Stomach smooth muscle (tissue), 2 donors: Measurements from ENCODE around the gene TBC1D10B.

ENCODE experiments used
- H3K27ac ChIP-seq: one replicate; pipeline ENCODE4 v1.7.0; 2013; ENCODE audit warnings: mild to moderate bottlenecking, low read length, inconsistent platforms
- H3K27me3 ChIP-seq, 2 donors: one replicate each; pipeline ENCODE4 v1.7.0; 2013; ENCODE audit warnings: low read length in 2 of 2; ENCODE audit not compliant: insufficient read depth in 2 of 2, control insufficient read depth in 1 of 2
- H3K36me3 ChIP-seq, 2 donors: one replicate each; pipeline ENCODE4 v1.7.0; 2013; ENCODE audit warnings: low read length in 2 of 2; ENCODE audit not compliant: control insufficient read depth in 2 of 2, insufficient read depth in 2 of 2
- H3K4me1 ChIP-seq: one replicate; pipeline ENCODE4 v1.7.0; 2013; ENCODE audit warnings: low read length; ENCODE audit not compliant: control insufficient read depth, insufficient read depth
- H3K4me3 ChIP-seq, 2 donors: one replicate each; pipeline ENCODE4 v1.7.0; 2013; ENCODE audit warnings: low read length in 2 of 2
- H3K9ac ChIP-seq, 2 donors: one replicate each; pipeline ENCODE4 v1.7.0; 2013; ENCODE audit warnings: low read length in 2 of 2, mild to moderate bottlenecking in 1 of 2
- H3K9me3 ChIP-seq, 2 donors: one replicate each; pipeline ENCODE4 v1.7.0; 2013; ENCODE audit warnings: low read length in 2 of 2; ENCODE audit not compliant: control insufficient read depth in 2 of 2
- donor health status: healthy.
- donor health status: Pancreatic carcinoma.

TBC1D10B gene

DNA sequence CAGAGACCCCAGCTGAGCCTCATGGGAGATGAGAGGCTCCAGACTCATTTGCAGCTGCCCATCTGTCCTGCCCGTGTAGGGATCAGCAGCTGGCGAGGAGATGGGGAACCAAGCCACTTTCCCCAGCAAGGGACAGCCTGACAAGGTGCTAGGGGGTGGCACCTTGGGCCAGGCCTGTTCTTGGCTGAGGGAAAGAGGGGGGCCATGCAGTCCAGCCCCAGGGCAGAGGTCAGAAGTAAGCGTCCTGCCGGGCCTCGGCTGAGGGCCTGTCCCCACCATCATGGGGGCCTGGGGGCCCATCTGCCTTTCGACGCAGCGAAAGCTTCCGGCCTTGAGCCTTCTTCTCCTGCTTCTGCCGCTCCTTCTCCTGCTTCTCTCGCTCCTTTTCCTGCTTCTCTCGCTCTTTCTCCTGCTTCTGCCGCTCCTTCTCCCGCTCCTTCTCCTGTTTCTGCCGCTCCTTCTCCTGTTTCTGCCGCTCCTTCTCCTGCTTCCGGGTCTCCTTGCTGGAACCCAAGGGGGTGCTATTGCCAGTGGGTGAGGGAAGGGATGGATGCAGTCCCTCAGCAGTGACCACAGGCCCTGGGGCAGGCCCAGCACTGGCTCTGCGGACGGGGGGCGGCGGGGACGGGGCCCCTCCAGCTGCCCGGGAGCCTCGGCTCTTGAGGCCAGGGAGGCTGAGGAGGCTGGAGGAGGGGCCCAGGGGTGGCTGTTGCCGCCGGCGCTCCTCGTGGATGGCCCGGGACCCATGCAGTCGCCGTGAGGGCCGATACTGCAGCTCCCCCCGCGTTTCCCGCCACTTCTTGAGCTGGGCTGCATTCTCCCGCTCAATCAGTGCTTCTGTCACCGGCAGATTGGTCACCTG lies 12.3 kb downstream of the TBC1D10B start:
- Histone ChIP-seq H3K36me3 (peaks cover 11 to 34% of the 10 kb centered on the region in 2 donors), H3K27ac (no peak overlapping the region)

DNA sequence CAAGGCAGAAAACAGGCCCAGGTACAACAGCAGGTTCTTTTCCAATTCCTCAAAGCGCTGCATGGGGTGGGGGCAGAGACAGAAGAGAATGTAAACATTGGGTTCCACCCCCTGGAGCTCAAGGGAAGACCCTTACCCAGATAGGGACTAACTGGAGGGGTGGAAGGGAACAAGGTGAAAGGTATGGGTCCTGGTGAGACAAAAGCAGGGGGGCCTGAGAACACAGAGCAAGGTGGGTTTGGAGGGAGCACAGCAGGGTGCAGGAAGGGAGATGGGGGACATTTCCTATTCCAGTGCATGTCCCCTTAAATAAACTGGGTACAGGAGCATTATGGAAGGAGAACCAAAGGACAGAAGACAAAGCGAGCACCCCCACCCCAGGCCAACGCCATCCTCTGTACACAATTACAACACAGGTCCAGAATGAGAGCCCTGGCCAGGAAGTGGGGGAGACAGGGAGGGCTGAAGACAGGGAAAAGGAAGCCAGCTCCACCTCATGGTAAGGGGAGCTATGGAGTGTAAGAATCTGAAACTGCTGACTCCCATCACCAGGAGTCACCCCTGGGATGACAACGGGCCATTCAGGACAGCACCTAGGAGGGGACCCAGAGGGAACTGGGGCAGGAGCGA lies 13.1 kb downstream of the TBC1D10B start:
- Histone ChIP-seq H3K27ac (no peak overlapping the region), H3K27me3 (no peaks in the 10 kb centered on the region), H3K36me3 (peaks cover 16 to 34% of the 10 kb centered on the region in 2 donors), H3K9ac (no peak overlapping the region), H3K4me1 (peaks cover 47% of the 10 kb centered on the region), H3K9me3 (no peaks in the 10 kb centered on the region), H3K4me3 (no peak overlapping the region)

More for the DNA sequence above, 12.3 kb downstream of the TBC1D10B start:
- Histone ChIP-seq H3K4me1 (peaks cover 39% of the 10 kb centered on the region), H3K27me3 (no peaks in the 10 kb centered on the region), H3K9me3 (no peaks in the 10 kb centered on the region), H3K9ac (no peak overlapping the region), H3K4me3 (no peak overlapping the region)

DNA sequence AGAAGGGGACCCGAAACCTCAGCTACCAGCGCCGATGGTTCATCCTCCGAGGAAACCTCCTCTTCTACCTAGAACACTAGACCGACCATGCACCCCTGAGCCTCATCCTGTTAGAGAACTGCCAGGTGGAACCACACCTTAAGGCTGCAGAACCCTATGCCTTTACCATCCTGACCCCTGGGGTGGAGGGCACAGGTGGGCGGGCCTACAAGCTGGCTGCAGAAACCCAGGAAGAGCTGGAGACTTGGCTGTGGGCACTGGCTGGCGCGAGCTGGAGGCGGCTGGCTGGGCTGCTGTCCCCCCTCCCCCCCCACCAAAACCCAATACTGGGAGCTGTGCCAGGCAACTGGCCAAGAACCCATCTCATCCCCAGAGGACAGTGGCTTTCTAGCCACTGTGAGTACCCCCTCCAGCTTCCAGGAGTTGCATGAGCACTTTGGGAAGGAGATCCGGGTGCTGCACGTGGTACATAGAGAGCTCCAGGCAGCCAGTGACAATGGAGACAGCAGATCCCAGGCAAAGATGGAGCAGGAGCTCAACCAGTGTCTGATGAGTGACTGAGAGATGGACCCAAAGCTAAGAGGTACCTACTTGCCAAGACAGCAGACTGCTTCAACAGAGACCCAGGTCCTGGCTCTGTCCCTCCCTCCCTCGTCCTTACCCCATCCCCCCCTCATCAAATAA lies 13.8 kb downstream of the TBC1D10B start:
- peak overlapping the region in 1 of 2 donors; percentile 94 for H3K9ac ChIP-seq
- H3K4me3 ChIP-seq = peak overlapping the region in 1 of 2 donors; percentile 8
- H3K36me3 ChIP-seq = peaks cover 16 to 34% of the 10 kb centered on the region in 2 donors
- peak overlapping the region; percentile 97 for H3K27ac ChIP-seq
- H3K27me3 ChIP-seq = no peaks in the 10 kb centered on the region
- H3K4me1 ChIP-seq = peaks cover 53% of the 10 kb centered on the region
- H3K9me3 ChIP-seq = no peaks in the 10 kb centered on the region

DNA sequence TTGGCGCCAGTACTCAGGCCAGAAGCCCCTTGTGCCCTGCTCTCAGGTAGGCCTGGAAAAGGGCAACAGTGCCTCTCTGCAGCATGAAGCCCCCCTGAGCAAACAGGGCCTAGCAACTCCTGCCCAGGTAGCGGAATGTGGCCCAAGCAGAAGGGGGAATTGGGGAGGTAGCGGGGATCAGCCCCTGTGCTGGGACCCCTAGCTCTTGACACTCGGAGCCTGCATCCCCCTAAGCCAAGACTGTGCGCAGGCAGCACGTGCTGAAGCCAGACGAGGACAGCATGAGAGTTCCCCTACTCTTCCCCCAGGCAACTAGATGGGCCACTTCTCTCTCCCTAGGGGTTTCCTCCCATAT lies 14.4 kb downstream of the TBC1D10B start:
- Histone ChIP-seq H3K9ac (peak overlapping the region; percentile 87 to 94), H3K4me3 (peak overlapping the region; percentile 95), H3K4me1 (peaks cover 54% of the 10 kb centered on the region), H3K27ac (peak overlapping the region; percentile 97), H3K9me3 (no peaks in the 10 kb centered on the region), H3K27me3 (no peaks in the 10 kb centered on the region), H3K36me3 (peaks cover 21 to 38% of the 10 kb centered on the region in 2 donors)

DNA sequence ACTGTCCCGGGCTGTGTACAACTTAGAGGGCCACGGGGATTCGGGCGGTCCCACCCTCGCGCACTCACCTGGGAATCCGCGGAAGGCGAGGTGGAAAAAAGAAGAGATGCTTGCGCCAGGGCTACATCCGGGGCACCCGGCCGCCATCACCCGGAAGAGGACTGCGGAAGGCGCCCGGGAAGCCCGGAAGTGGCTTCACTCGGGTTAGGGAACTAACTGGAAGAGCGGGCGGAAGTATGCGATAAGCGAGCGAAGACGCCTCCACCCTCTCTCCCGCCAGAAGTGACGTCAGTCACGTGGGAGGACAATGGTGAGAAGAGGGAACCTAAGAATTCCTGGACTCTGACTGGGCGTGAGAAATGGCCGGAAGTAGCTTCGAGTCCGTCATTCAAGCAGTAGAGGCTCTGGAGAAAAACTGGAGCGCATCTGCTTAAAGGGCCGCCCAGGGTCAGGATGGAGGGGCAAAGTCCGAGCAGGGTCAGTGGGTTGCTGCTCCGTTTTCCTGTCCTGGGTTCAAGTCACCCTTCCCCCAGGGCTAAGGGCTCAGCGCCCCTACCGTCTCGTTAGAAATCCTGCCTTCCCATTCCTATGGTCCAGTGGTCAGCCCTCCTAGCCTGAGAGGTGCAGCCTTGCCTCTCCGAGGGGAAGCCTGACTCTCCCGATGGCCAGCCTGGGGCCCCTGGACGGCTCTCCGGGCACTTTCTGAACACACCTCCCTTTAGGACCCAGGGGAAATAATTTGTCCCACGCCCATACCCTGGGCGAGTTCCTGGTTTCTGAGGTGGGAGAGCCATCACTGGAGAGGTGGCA lies 14.9 kb downstream of the TBC1D10B start, which contains the start of gene CD2BP2:
Gene CD2BP2, minus strand, starts transcription at position 165 of the 810 bp plus-strand sequence. CDS start 627 bp downstream, outside the sequence.
- peak within 1 kb of the TSS; percentile 87 to 94 for H3K9ac ChIP-seq
- H3K9me3 ChIP-seq = no peaks in the 10 kb centered on the region
- H3K27ac ChIP-seq = peak within 1 kb of the TSS; percentile 97
- H3K27me3 ChIP-seq = no peaks in the 10 kb centered on the region
- peaks cover 54% of the 10 kb centered on the region for H3K4me1 ChIP-seq
- H3K4me3 ChIP-seq = peak within 1 kb of the TSS; percentile 95
- H3K36me3 ChIP-seq = peaks cover 26 to 41% of the 10 kb centered on the region in 2 donors

DNA sequence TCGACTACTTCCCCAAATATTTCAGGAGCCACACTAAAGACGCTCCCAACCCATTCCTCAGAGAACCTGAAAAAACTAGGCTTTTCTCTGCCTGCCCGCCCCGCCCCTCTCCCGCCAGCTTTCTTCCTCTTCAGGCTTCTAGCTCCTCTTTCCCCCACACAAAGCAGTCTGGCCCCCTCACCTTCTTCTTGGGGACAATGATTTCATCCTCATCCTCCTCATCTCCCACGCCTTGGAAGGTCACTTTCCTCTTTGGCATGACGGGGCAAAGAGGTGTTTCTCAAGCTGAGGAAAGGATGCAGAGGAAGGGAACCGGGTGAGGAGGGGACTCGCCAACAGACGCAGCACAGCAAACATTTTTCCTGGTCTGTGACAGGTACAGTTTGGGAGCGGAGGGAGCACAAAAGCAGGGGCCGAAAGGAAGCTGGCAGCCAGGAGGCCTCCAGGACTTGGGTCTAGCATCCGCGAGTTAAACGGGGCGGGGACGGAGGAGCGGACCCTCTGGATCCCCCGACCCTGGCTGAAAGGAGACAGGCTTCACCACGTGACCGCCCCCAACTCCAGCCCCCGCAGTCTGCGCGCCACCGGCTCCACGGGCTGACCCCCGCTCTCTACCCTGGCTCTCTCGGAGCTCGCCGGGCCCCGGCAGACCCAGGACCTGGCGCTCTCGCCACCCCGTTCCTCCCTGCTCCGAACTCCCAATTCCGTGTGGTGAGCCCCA lies 15.7 kb downstream of the TBC1D10B start:
- Histone ChIP-seq H3K9ac (peak overlapping the region; percentile 87 to 94), H3K4me3 (peak overlapping the region; percentile 95), H3K27me3 (no peaks in the 10 kb centered on the region), H3K9me3 (no peaks in the 10 kb centered on the region), H3K4me1 (peaks cover 52% of the 10 kb centered on the region), H3K27ac (peak overlapping the region; percentile 97), H3K36me3 (peaks cover 29 to 40% of the 10 kb centered on the region in 2 donors)

DNA sequence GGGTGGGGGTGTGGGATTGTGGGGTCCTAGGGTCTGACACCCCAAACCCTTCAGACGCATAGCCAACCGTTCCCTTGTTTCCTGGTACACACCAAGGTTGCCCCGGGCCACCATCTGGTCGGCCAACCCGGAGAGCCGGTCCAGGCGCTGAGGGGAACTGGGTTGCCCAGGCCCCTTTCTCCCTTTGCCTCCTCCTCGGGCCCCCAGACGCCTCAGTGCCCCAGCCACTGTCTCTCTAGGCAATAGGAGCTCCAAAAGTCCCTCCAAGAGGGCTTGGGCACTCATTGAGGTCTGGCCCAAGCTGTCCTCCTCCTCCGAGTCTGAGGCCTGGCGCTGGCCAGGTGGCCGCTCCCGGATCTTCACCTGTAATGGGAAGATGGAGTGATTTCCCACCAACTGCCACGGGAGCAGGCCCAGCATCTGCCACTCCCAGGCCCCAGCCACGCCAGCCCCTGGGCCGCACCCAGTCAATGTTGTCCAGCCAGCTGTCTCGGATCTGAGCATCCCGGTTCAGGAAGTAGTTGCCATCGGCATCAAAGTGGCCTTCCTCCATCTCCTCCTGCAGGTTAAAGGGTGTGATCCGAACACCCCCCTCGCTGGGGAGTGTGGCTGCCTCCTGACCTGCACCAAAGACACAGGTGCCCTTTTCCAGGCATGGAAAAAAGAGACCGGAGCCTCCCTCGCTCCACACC lies 16.7 kb downstream of the TBC1D10B start:
- H3K9ac ChIP-seq = peak overlapping the region in 1 of 2 donors; percentile 87
- no peak overlapping the region for H3K4me3 ChIP-seq
- H3K9me3 ChIP-seq = no peaks in the 10 kb centered on the region
- peak overlapping the region; percentile 97 for H3K27ac ChIP-seq
- H3K27me3 ChIP-seq = no peaks in the 10 kb centered on the region
- H3K4me1 ChIP-seq = peaks cover 52% of the 10 kb centered on the region
- peaks cover 25 to 30% of the 10 kb centered on the region in 2 donors for H3K36me3 ChIP-seq

DNA sequence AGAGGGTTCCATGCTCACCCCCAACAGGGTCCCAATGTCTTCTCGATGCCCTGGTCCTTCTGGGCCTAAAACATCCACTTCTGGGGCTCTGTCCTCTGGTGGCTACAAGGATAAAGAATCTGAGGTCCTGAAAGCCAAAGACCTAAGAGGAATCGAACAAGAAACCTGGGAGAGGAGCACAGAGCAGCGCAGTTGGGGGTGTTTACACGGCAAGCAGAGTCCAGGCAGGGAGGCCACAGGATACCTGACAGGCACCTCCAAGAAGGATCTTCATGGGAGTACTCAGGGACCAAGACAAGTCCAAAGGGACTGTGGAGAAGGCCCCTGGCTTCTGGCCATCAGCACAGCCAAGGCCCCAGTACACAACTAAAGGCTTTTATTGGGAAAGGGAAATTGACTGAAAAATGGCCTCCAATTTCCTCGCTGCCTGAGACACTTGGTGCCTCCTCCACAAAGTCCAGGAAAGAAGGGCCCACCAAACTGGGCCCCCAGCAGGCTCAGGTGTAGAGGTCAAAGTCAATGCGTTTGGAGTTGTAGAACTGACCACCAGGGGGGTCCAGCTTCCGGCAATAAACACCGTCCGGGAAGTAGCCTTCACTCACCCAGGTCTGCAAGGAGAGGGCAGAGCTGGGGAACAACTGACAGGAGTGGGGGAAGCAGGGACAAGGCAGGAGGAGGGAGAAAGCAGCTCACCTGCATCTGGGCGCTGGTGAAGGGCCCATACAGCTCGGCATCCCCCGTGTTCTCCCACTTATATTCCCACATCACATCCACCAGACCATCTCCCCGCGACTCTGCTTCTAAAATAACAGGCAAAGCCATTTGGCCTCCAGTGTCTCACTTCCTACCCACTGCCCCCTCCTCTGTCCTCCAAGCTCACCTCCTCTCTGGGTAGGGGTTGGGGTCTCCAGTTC lies 17.5 kb downstream of the TBC1D10B start:
- Histone ChIP-seq H3K27me3 (no peaks in the 10 kb centered on the region), H3K9ac (peak overlapping the region in 1 of 2 donors; percentile 29), H3K36me3 (peaks cover 23 to 26% of the 10 kb centered on the region in 2 donors), H3K27ac (peak overlapping the region; percentile 97), H3K4me1 (peaks cover 52% of the 10 kb centered on the region), H3K9me3 (no peaks in the 10 kb centered on the region), H3K4me3 (peak overlapping the region in 1 of 2 donors; percentile 47)
